NCI-H2081 (cell line): Measurements from ENCODE around the gene MTRR.
A peak's percentile ranks its signal among the peaks of the same experiment; 100 is the strongest.

ENCODE experiments used
- DNase-seq, 2 experiments: peaks; one replicate each; lab custom pipeline; 2025; lab: John Stamatoyannopoulos, UW

MTRR gene

DNA sequence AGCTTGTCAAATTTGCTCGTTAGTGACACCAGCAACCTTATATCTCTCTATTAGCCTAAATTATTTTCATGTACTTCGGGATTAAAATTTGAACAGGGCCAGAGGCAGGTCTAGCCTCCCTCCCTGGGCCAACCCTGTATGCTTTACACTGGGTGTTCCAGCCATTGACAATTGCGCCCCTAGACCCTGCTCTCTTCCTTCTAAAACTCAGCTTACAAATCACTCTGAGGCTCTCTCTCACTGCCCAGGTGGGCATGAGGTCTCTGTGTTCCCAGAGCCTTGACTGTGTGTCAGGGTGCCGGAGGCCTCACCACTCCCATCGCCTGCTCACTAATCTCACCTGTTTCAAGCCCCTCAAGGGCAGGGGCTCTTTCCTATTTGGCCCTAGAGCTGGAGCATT lies 11.6 kb upstream of the MTRR start:
- no peak for DNase-seq

DNA sequence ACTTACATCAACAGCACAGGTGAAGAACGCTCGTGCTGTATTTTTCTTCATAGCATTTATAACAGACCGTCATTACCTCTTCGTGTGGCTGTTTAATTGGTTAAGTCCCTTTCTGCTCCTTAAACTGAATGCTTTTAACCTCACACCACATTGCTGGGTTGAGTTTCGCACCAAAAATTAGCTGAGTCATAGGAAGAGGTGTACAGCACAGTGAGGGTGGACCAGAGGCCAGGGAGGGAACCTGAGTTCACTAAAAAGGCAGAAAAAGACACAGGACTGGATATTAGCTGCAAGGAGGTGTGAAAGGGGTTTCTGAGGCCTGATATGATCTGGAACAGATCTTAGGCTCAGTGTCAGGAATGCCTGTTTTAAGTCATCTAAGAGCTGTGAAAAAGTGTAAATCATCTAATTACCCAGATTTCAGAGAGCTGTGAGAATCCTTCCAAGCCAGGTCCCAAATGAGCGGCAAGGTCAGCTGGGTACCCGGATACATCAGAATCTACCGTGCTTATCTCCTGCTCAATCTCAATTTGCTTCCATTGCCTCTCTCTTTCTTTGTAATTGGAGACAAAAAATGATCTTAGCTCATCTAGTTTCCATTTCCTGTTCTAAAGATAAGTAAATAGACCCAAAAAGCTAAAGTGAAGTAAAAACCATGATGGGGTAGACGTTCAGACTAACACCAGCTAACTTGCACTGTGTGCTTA lies 10.9 kb upstream of the MTRR start:
- DNase-seq: no peak

- no peak for DNase-seq
Measured at GRCh38 chr5:7866196-7866595, 2.8 kb upstream of the MTRR start.

- DNase-seq: no peak
Measured at GRCh38 chr5:7867260-7867659, 1.7 kb upstream of the MTRR start.

GRCh38 chr5:7868427-7868772 lies 548 bp upstream of the MTRR start:
- no peak for DNase-seq

DNA sequence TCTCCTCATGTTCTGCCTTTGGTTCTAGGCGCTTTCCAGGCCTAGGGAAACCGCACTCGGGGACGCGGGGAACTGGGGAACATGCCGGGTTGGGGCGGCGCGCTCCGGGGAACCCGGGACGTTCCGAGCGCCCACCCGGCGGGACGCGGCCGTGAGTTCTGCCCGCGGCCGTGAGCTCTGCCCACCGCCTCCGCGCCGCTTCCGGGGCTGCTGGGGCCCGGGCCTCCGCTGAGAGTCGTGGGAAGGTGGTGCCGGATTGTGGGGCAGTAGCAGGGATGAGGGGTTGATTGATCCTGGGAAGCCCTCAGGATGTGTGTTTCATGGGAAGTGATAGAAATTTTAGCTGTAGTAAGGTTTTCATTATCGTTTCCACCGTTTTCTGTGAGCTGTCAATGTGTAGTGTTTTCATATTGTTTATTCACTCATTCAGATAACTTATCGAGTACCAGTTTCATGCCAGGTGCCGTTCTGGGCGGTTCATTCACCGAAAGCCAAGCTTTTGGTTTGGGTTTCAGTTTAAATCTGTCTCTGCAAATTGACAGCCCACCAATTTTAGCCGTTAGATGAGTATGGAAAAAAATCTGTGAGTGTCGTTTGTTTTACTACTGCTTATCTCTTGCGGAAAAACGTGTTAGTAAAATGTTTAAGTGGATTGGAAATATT lies 657 bp downstream of the MTRR start:
- peak; percentile 23 to 47 for DNase-seq

GRCh38 chr5:7871653-7872052 lies 2.7 kb downstream of the MTRR start:
- DNase-seq: no peak

GRCh38 chr5:7872517-7873130 lies 3.7 kb downstream of the MTRR start:
- DNase-seq: no peak

GRCh38 chr5:7873216-7873615 lies 4.3 kb downstream of the MTRR start:
- no peak for DNase-seq

GRCh38 chr5:7874639-7875038 lies 5.7 kb downstream of the MTRR start:
- no peak for DNase-seq

- DNase-seq: no peak
Measured at GRCh38 chr5:7875151-7875550, 6.2 kb downstream of the MTRR start.

- DNase-seq: no peak
Measured at GRCh38 chr5:7876867-7877266, 7.9 kb downstream of the MTRR start.

DNA sequence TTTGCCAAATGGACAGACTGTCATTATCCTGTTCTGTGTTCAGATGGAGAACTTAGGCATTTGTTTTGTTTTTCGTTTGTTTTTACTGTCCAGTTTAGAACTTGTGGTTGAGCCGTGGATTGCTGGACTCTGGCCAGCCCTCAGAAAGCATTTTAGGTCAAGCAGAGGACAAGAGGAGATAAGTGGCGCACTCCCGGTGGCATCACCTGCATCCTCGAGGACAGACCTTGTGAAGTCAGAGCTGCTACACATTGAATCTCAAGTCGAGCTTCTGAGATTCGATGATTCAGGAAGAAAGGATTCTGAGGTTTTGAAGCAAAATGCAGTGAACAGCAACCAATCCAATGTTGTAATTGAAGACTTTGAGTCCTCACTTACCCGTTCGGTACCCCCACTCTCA lies 8.9 kb downstream of the MTRR start:
- DNase-seq: no peak

- DNase-seq: no peak
Measured at GRCh38 chr5:7878381-7878873, 9.5 kb downstream of the MTRR start.

DNA sequence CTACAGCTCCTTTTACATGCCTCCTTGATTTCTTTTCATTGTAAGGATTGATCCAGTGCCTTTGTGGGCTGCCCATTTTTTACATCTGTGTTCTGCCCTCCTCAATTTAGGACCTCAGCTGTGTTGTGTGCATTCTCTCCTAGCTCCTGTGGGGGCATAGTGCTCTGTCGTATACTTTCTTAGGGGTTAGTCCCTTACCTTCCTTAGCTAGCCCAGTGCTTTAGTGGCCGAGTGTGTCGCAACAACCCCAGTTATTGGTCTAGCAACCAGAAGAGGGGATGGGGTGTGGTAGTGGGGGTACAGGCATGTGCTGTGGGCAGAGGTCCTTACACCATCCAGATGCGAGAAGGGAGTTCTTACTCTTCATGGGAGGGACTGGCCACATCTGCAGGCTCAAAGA lies 12.1 kb downstream of the MTRR start:
- no peak for DNase-seq

DNA sequence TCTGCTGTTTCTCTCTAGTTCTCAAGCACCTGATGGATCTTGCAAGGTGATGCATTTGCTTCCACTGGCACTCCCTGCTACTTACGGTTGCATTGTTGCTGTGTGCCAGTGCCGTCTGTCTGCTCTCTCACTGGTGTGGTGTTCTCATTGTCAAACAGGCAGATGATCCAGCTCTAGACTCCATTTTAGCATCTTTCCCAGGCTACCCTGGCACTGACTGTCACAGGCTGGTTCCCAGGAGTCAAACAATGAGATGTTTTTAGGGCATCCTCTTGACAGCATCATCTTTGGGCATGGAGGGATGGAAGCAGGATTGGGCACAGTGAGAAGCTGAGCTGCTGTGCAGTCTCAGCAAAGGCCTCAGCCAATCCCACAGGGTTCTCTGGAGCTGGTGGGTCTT lies 12.9 kb downstream of the MTRR start:
- DNase-seq: no peak

GRCh38 chr5:7882926-7883325 lies 14.0 kb downstream of the MTRR start:
- no peak for DNase-seq

DNA sequence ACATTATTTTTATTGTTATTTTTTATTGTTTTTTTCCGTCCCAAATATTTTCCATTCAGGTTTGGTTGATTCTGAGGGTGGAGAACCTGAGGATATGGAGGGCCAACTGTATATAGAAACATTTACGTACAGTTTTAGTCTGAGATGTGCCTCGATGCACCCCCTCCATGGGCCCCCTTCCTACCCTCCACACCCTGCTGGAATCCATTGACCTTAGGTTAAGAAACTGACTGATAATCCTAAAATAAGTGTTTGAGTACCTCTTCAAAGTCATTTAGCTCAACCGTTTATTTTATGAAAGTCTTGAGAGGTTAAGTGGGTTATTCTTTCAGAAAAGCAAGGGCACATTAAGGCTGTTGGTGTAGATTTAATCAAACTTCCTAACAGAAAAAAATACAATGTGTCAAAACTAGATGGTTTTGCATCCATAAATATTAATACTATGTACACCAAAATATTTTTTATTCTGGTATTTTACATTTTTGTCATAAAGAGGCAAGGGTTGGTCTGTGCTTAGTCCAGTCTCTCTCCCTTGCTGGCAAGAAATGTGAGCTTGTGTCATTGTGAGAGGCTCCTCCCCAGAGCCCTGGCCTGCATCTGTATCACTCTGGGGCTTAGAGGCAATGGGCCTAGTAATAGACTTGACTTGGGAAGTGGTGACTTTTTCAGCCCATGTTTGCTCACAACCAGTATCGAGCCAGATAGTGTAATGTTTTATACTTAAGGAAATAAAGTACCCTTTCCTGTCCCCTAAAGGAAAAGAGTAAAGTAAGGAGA lies 15.7 kb downstream of the MTRR start:
- no peak for DNase-seq

GRCh38 chr5:7886849-7887475 lies 18.0 kb downstream of the MTRR start:
- peak; percentile 63 to 81 for DNase-seq

DNA sequence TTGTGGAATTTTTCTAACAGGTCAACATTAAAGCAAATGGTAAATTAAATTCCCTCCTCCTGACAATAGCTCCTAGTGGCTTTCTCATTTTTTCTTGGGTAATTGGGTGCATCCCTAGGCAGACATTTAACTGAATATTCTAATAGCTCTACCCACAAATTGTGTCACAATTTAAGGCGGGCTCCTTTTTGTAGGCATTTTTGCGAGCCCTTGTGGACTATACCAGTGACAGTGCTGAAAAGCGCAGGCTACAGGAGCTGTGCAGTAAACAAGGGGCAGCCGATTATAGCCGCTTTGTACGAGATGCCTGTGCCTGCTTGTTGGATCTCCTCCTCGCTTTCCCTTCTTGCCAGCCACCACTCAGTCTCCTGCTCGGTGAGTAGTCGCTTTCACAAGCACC lies 20.0 kb downstream of the MTRR start:
- DNase-seq: no peak

DNA sequence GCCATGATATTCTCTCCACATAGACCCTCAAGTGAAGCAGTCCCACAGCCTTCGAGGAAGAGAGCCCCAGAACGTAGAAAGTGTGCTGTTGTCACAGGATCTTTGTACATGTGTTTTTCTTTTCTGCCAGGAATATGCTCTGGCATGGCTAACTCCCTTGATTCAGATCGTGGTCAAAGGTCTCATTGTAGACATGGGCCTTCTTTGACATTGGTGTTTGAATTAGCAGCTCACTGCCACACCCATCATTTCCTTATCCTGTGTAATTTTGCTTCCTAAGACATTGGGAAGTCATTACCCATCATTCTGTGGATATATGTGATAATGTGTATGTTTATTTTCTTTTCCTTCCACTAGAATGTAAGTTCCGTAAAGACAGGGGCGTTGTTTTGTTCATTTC lies 25.5 kb downstream of the MTRR start:
- no peak for DNase-seq

DNA sequence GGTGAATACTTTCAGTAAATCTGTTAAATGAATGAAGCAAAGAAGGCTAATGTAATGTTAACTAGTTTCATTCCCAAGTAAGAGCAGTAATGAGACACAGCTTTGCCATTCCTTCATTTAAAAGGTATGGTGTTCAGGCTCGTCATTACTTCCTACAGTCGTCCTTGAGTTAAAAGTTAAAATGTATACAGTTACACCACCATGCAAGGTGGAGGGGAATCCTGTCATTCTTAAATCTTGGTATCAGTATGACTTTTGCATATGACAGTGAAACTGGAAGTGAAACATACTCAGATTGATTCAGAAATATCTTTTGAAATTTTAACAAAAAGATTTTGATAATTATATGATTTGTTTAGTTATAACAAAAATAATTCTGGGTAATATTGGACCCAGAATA lies 25.9 kb downstream of the MTRR start:
- DNase-seq: no peak
